SKM-1 (cell line): Measurements from ENCODE around the gene CD163L1.

ENCODE experiments used
- DNase-seq: peaks from one replicate; lab custom pipeline; 2025; ENCODE audit not compliant: unreplicated experiment; lab: John Stamatoyannopoulos, UW

Gene CD163L1

GRCh38 chr12:7327918-7328317 is 116.0 kb downstream of the CD163L1 start:
- no peak for DNase-seq

- DNase-seq: no peak
Measured at GRCh38 chr12:7324176-7324575, 119.8 kb downstream of the CD163L1 start.

- DNase-seq: no peak
Measured at GRCh38 chr12:7322599-7322998, 121.4 kb downstream of the CD163L1 start.

- DNase-seq: no peak
Measured at GRCh38 chr12:7321624-7322023, 122.3 kb downstream of the CD163L1 start.

GRCh38 chr12:7319930-7320329 is 124.0 kb downstream of the CD163L1 start:
- DNase-seq: no peak

- DNase-seq: no peak
Measured at GRCh38 chr12:7310070-7310469, 133.9 kb downstream of the CD163L1 start.
